ENCODE data around the gene PCDHB9.
"Not testable (repeated sequence)": the region's sequence is repeated elsewhere in the genome, so short reads cannot be mapped to it uniquely, and the experiment has no call there.

- TF ChIP-seq POLR2A (IDR thresholded peaks at IDR 0.05; ENCODE audit: low read depth, low read length); TAF1 (IDR thresholded peaks at IDR 0.05; ENCODE audit: borderline replicate concordance, low read depth, low read length): not testable (repeated sequence)
Observed at GRCh38 chr5:141225421-141225820, 38.5 kb downstream of the PCDHB9 start.

All from GM12892 (cell line).